ENCODE results near the gene KIAA2012.
A peak's percentile ranks its signal among the peaks of the same experiment; 100 is the strongest.
"Not testable (repeated sequence)": the region's sequence is repeated elsewhere in the genome, so short reads cannot be mapped to it uniquely, and the experiment has no call there.

KIAA2012 gene

GRCh38 chr2:202203348-202203747, 130.3 kb downstream of the KIAA2012 start:
- DNase-seq, result no peak

GRCh38 chr2:202204855-202205254, 131.8 kb downstream of the KIAA2012 start:
- DNase-seq, result no peak

- DNase-seq, result no peak
Observed at GRCh38 chr2:202208526-202208925, 135.5 kb downstream of the KIAA2012 start.

GRCh38 chr2:202215179-202215578, 142.1 kb downstream of the KIAA2012 start:
- no peak for DNase-seq

GRCh38 chr2:202221873-202222272, 148.8 kb downstream of the KIAA2012 start:
- no peak for DNase-seq

- peak in 1 of 4 experiments; percentile 6 for DNase-seq
Observed at GRCh38 chr2:202237787-202238233, 164.8 kb downstream of the KIAA2012 start.

- DNase-seq, result peak; percentile 79 to 85 (median 82)
Observed at GRCh38 chr2:202238234-202239197, 165.5 kb downstream of the KIAA2012 start, which contains the start of gene SUMO1. SUMO1 (minus strand) TSS chr2:202238597; CDS start chr2:202238451, 146 bp downstream.

- DNase-seq, result not testable (repeated sequence)
Observed at GRCh38 chr2:202247710-202248109, 174.7 kb downstream of the KIAA2012 start.

GRCh38 chr2:202249521-202250253, 176.6 kb downstream of the KIAA2012 start:
- DNase-seq, result no peak

- no peak for DNase-seq
Observed at GRCh38 chr2:202251494-202251893, 178.4 kb downstream of the KIAA2012 start.
